ENCODE measurements around the gene DTYMK. TPM values are rescaled to one million over a fixed set of nuclear protein-coding genes. Genes with fewer than 3 reads are reported as not detected.
A peak's percentile ranks its signal among the peaks of the same experiment; 100 is the strongest.

The DTYMK gene
- total RNA-seq, 3 donors from 2014 or later (not counting 1 experiment from before 2014, with no cell fraction given): 15.4 to 17.5 (median 15.6) TPM

- Histone ChIP-seq H3K27ac (ENCODE audit: low read length) (no peak overlapping the region), H3K9me3 (ENCODE audit: control insufficient read depth, insufficient read depth, low read length) (no peaks in the 10 kb centered on the region), H3K4me1 (ENCODE audit: control insufficient read depth, insufficient read depth, low read length) (no peaks in the 10 kb centered on the region), H3K36me3 (ENCODE audit: control insufficient read depth, insufficient read depth, low read length) (peaks cover 16% of the 10 kb centered on the region), H3K27me3 (ENCODE audit: control insufficient read depth, insufficient read depth, low read length) (no peaks in the 10 kb centered on the region), H3K4me3 (ENCODE audit: low read length) (no peak overlapping the region)
- Mint-ChIP-seq H3K9me3 (no peaks in the 10 kb centered on the region), H3K4me1 (peaks cover 8 to 10% of the 10 kb centered on the region in 2 donors), H3K4me3 (no peak overlapping the region), H3K36me3 (no peaks in the 10 kb centered on the region), H3K27me3 (ENCODE audit: low read depth in 2 of 2) (no peaks in the 10 kb centered on the region), H3K27ac (no peak overlapping the region)
- ATAC-seq (no peak), DNase-seq (no peak)
- no peak for TF ChIP-seq CTCF (IDR thresholded peaks at IDR 0.05)
- 85% methylated on average over 11 of the region's 11 CpGs for WGBS (ENCODE audit: insufficient coverage)
- intact Hi-C loops (cut with micrococcal nuclease): no loop called here
Measured at GRCh38 chr2:241629762-241630435, 56.7 kb downstream of the DTYMK start.

- ATAC-seq: no peak
Measured at GRCh38 chr2:241627675-241628074, 58.9 kb downstream of the DTYMK start.

More at GRCh38 chr2:241627675-241628074, 58.9 kb downstream of the DTYMK start:
- no peaks in the 10 kb centered on the region for H3K9me3 ChIP-seq (ENCODE audit: control insufficient read depth, insufficient read depth, low read length)
- H3K4me3 ChIP-seq (ENCODE audit: low read length): no peak overlapping the region
- no peak overlapping the region for H3K4me3 Mint-ChIP-seq
- H3K27me3 ChIP-seq (ENCODE audit: control insufficient read depth, insufficient read depth, low read length): no peaks in the 10 kb centered on the region
- H3K4me1 ChIP-seq (ENCODE audit: control insufficient read depth, insufficient read depth, low read length): no peaks in the 10 kb centered on the region
- intact Hi-C loops (cut with micrococcal nuclease): no loop called here
- 96% methylated on average over 10 of the region's 10 CpGs for WGBS (ENCODE audit: insufficient coverage)
- no peak for DNase-seq
- H3K36me3 ChIP-seq (ENCODE audit: control insufficient read depth, insufficient read depth, low read length): peaks cover 5% of the 10 kb centered on the region
- no peak overlapping the region for H3K27ac ChIP-seq (ENCODE audit: low read length)
- peaks cover 8 to 10% of the 10 kb centered on the region in 2 donors for H3K4me1 Mint-ChIP-seq
- no peak for TF ChIP-seq CTCF (IDR thresholded peaks at IDR 0.05)
- H3K27ac Mint-ChIP-seq: peak overlapping the region in 1 of 2 donors; percentile 47
- no peaks in the 10 kb centered on the region for H3K27me3 Mint-ChIP-seq (ENCODE audit: low read depth in 2 of 2)
- H3K9me3 Mint-ChIP-seq: no peaks in the 10 kb centered on the region
- no peaks in the 10 kb centered on the region for H3K36me3 Mint-ChIP-seq

Other genes with a start within 250 kb of the DTYMK start
- 100 to 1,000 TPM; 110 to 140 (median 135) TPM for gene STK25, start 178.2 kb downstream of the DTYMK start, total RNA-seq
- 10 to 100 TPM; 11.0 to 23.7 (median 19.6) TPM for gene BOK, start 128.1 kb downstream of the DTYMK start, total RNA-seq
- gene THAP4, start 49.7 kb downstream of the DTYMK start, total RNA-seq: 10 to 100 TPM; 19.8 to 29.2 (median 27.8) TPM
- 100 to 1,000 TPM; 106 to 171 (median 139) TPM for gene ATG4B, start 49.1 kb downstream of the DTYMK start, total RNA-seq
- 10 to 100 TPM; 25.6 to 40.9 (median 34.7) TPM for gene ING5, start 15.2 kb upstream of the DTYMK start, total RNA-seq
- gene D2HGDH, start 47.8 kb upstream of the DTYMK start, total RNA-seq: 10 to 100 TPM; 28.9 to 45.5 (median 43.4) TPM
- under 1 TPM in 1 of 3 donors, not detected in 2; 0.88 TPM for gene GAL3ST2, start 90.0 kb upstream of the DTYMK start, total RNA-seq
- 1 to 10 TPM in 2 of 3 donors, under 1 TPM in 1; 0.39 to 6.6 (median 2.2) TPM for gene NEU4, start 122.4 kb upstream of the DTYMK start, total RNA-seq
- under 1 TPM in 1 of 3 donors, not detected in 2; 0.45 TPM for gene PDCD1, start 172.1 kb upstream of the DTYMK start, total RNA-seq
- gene RTP5, start 182.9 kb upstream of the DTYMK start, total RNA-seq: 1 to 10 TPM in 1 of 3 donors, under 1 TPM in 2; 0.47 to 1.7 (median 0.68) TPM

Measured in natural killer cell (primary cell).